OCI-LY1 (cell line): ENCODE results near the gene WFDC1.

Source experiments
- H2AFZ ChIP-seq: fragments of 200-600 bp; sonication (generic), shearing (Covaris generic); 2 replicates; pipeline ENCODE4 v1.6.0; 2014; ENCODE audit warnings: antibody characterized with exemption, mild to moderate bottlenecking, low read length
- H3F3A ChIP-seq: fragments of 200-600 bp; sonication (generic), shearing (Covaris generic); 2 replicates; pipeline ENCODE4 v1.6.0; 2014; ENCODE audit warnings: mild to moderate bottlenecking, antibody characterized with exemption, low read length, moderate library complexity; ENCODE audit not compliant: insufficient read depth
- H3K27ac ChIP-seq: fragments of 200-600 bp; sonication (generic); 2 replicates; pipeline ENCODE4 v1.5.1; 2014; ENCODE audit warnings: low read length, mixed run types, mild to moderate bottlenecking, low read depth; ENCODE audit not compliant: poor library complexity, severe bottlenecking
- H3K27me3 ChIP-seq: fragments of 200-600 bp; sonication (generic); 2 replicates; pipeline ENCODE4 v1.6.0; 2014; ENCODE audit warnings: antibody characterized with exemption, mild to moderate bottlenecking, low read length, moderate library complexity; ENCODE audit not compliant: insufficient read depth
- H3K36me3 ChIP-seq: fragments of 200-600 bp; sonication (generic); 2 replicates; pipeline ENCODE4 v1.6.1; 2014; ENCODE audit warnings: mild to moderate bottlenecking, antibody characterized with exemption, low read length, moderate library complexity, mixed read lengths; ENCODE audit not compliant: insufficient read depth
- H3K4me1 ChIP-seq: fragments of 200-600 bp; sonication (generic); 2 replicates; pipeline ENCODE4 v1.5.1; 2014; ENCODE audit warnings: mild to moderate bottlenecking, low read length, moderate library complexity; ENCODE audit not compliant: insufficient read depth, severe bottlenecking
- H3K4me2 ChIP-seq: fragments of 200-600 bp; sonication (generic), shearing (Covaris generic); 2 replicates; pipeline ENCODE4 v1.6.1; 2014; ENCODE audit warnings: low read length
- H3K4me3 ChIP-seq: fragments of 200-600 bp; sonication (generic); 2 replicates; pipeline ENCODE4 v1.5.1; 2014; ENCODE audit warnings: low read length, low read depth, mild to moderate bottlenecking, mixed read lengths; ENCODE audit not compliant: poor library complexity, severe bottlenecking
- H3K79me2 ChIP-seq: fragments of 200-600 bp; shearing (Covaris generic); 2 replicates; pipeline ENCODE4 v1.6.1; 2016; ENCODE audit warnings: mixed run types, low read length, mixed read lengths; ENCODE audit not compliant: insufficient read depth
- H3K9ac ChIP-seq: fragments of 200-600 bp; sonication (generic), shearing (Covaris generic); 2 replicates; pipeline ENCODE4 v1.6.1; 2014; ENCODE audit warnings: mild to moderate bottlenecking, low read length, mixed read lengths
- H3K9me2 ChIP-seq: fragments of 200-600 bp; sonication (generic), shearing (Covaris generic); 2 replicates; pipeline ENCODE4 v1.6.1; 2014; ENCODE audit warnings: low read depth, mild to moderate bottlenecking, low read length, mixed read lengths
- H3K9me3 ChIP-seq: fragments of 200-600 bp; shearing (Covaris generic); 2 replicates; pipeline ENCODE4 v1.6.1; 2014; ENCODE audit warnings: low read length, mixed read lengths
- H4K20me1 ChIP-seq: fragments of 200-600 bp; sonication (generic), shearing (Covaris generic); 2 replicates; pipeline ENCODE4 v1.6.0; 2016; ENCODE audit warnings: mild to moderate bottlenecking, low read length; ENCODE audit not compliant: insufficient read depth
- EZH2 ChIP-seq: fragments of 200-600 bp; sonication (generic), shearing (Covaris generic); IDR thresholded peaks from 2 replicates; pipeline ENCODE4 v1.8.0; 2017; ENCODE audit warnings: borderline replicate concordance, mixed run types, mild to moderate bottlenecking, antibody characterized with exemption, low read length, moderate library complexity, mixed read lengths
- TF ChIP-seq, protein P1 (sequence below): fragments of 200-600 bp; sonication (generic), shearing (Covaris generic); IDR thresholded peaks from 2 replicates; pipeline ENCODE4 v1.5.1; 2017; ENCODE audit warnings: mild to moderate bottlenecking, antibody characterized with exemption, low read length, moderate library complexity, mixed read lengths

Gene WFDC1

GRCh38 chr16:84344781-84345180 lies 50.1 kb downstream of the WFDC1 start:
- H2AFZ ChIP-seq: no peak overlapping the region
- H3K27ac ChIP-seq: no peak overlapping the region
- H3K27me3 ChIP-seq: 0 out of 2 replicates have a peak, but pooled peaks cover under 1% of the 10 kb centered on the region
- H3K4me3 ChIP-seq: no peak overlapping the region
- no peak for TF ChIP-seq EZH2
- TF ChIP-seq, protein P1, sequence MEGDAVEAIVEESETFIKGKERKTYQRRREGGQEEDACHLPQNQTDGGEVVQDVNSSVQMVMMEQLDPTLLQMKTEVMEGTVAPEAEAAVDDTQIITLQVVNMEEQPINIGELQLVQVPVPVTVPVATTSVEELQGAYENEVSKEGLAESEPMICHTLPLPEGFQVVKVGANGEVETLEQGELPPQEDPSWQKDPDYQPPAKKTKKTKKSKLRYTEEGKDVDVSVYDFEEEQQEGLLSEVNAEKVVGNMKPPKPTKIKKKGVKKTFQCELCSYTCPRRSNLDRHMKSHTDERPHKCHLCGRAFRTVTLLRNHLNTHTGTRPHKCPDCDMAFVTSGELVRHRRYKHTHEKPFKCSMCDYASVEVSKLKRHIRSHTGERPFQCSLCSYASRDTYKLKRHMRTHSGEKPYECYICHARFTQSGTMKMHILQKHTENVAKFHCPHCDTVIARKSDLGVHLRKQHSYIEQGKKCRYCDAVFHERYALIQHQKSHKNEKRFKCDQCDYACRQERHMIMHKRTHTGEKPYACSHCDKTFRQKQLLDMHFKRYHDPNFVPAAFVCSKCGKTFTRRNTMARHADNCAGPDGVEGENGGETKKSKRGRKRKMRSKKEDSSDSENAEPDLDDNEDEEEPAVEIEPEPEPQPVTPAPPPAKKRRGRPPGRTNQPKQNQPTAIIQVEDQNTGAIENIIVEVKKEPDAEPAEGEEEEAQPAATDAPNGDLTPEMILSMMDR: no peak
- no peaks in the 10 kb centered on the region for H3K4me1 ChIP-seq
- H3K9me3 ChIP-seq: no peaks in the 10 kb centered on the region
- no peaks in the 10 kb centered on the region for H3K36me3 ChIP-seq
- H3F3A ChIP-seq: no peaks in the 10 kb centered on the region
- H3K79me2 ChIP-seq: no peaks in the 10 kb centered on the region
- no peaks in the 10 kb centered on the region for H4K20me1 ChIP-seq
- no peak overlapping the region for H3K4me2 ChIP-seq
- H3K9me2 ChIP-seq: no peaks in the 10 kb centered on the region
- H3K9ac ChIP-seq: no peak overlapping the region

DNA sequence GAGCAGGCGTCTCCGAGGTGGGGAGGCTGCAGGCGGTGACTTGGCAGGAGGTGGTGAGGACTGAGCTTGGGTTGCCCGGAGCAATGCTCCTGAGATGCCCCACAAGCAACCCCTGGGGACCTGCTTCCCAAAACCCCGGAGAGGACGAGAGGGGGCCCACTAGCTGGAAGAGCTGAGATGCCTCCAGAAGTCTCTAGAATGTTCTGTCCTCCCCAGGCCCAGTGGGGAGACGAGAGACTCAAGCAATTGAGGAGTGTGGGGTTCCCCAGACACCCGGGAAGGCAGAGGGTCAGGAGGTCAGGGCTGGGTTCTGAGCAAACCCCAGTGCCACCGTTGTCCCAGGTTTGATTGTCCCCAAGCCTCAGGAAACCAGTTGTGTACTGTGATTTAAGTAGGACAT lies 52.5 kb downstream of the WFDC1 start:
- no peak overlapping the region for H3K4me3 ChIP-seq
- H3K27me3 ChIP-seq: 0 out of 2 replicates have a peak, but pooled peaks cover 4% of the 10 kb centered on the region
- H4K20me1 ChIP-seq: no peaks in the 10 kb centered on the region
- TF ChIP-seq, protein P1: no peak
- TF ChIP-seq EZH2: no peak
- no peak overlapping the region for H2AFZ ChIP-seq
- H3K36me3 ChIP-seq: no peaks in the 10 kb centered on the region
- H3K27ac ChIP-seq: no peak overlapping the region
- H3K79me2 ChIP-seq: no peaks in the 10 kb centered on the region
- no peaks in the 10 kb centered on the region for H3K4me1 ChIP-seq
- H3K9ac ChIP-seq: no peak overlapping the region
- no peak overlapping the region for H3K4me2 ChIP-seq
- no peaks in the 10 kb centered on the region for H3K9me2 ChIP-seq
- H3F3A ChIP-seq: no peaks in the 10 kb centered on the region
- no peaks in the 10 kb centered on the region for H3K9me3 ChIP-seq

GRCh38 chr16:84348386-84348888 lies 53.8 kb downstream of the WFDC1 start:
- Histone ChIP-seq H3K79me2 (no peaks in the 10 kb centered on the region), H3K4me2 (no peak overlapping the region), H3K27me3 (0 out of 2 replicates have a peak, but pooled peaks cover 4% of the 10 kb centered on the region), H3K4me3 (no peak overlapping the region), H3K9me2 (no peaks in the 10 kb centered on the region), H3K9ac (no peak overlapping the region), H3K9me3 (no peaks in the 10 kb centered on the region), H3K27ac (no peak overlapping the region), H3F3A (no peaks in the 10 kb centered on the region), H2AFZ (no peak overlapping the region), H3K4me1 (no peaks in the 10 kb centered on the region), H4K20me1 (no peaks in the 10 kb centered on the region), H3K36me3 (no peaks in the 10 kb centered on the region)
- no peak for TF ChIP-seq EZH2
- TF ChIP-seq, protein P1: no peak
